ENCODE results near the gene LBX2. TPM values are rescaled to one million over a fixed set of nuclear protein-coding genes. Genes with fewer than 3 reads are reported as not detected.
A peak's percentile ranks its signal among the peaks of the same experiment; 100 is the strongest.

LBX2 gene
- polyA plus RNA-seq, 1 donor (not counting 4 experiments of a cell fraction or from before 2014, with no cell fraction given) = 0.09 TPM

DNA sequence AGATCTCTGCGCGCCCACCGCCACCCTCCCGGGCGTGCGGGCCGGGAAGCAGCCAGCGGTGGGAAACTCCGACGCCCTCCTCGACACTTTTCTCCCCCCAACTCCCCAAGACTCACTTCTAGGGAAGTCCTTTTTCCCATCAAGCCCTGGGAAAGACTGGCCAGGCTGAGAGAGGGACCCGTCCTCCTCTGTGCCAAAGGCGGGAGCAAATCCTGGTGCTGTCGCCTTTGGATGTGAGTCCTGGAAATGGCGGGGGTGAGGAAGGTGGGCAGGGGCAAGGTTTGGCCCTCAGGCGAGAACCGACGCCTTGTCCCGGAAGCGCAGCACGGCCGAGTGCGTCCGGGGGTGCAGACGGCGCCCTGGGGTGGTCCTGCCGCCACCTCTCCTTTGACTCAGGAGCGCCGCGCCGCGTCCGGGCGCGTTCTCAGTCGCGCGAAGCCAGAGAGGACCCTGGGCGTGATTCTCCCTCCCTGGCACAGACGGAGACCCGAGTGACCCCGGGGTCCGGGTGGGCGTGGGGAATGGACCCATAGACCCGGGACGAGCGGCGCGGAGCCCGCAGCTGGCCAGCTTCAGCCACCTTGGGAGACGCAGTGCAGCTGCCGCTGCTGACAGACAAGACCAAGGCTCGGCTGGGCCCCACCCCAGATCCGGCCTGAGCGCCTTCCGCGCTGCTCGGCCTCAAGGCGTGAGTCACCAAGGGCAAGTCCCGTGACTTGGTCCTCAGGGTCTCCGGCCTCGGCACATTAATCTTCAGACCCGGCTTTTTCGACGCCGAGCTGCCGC, 3.5 kb upstream of the LBX2 start:
- DNase-seq (ENCODE audit: low read depth, low spot score) = no peak
- TF ChIP-seq, protein P1, sequence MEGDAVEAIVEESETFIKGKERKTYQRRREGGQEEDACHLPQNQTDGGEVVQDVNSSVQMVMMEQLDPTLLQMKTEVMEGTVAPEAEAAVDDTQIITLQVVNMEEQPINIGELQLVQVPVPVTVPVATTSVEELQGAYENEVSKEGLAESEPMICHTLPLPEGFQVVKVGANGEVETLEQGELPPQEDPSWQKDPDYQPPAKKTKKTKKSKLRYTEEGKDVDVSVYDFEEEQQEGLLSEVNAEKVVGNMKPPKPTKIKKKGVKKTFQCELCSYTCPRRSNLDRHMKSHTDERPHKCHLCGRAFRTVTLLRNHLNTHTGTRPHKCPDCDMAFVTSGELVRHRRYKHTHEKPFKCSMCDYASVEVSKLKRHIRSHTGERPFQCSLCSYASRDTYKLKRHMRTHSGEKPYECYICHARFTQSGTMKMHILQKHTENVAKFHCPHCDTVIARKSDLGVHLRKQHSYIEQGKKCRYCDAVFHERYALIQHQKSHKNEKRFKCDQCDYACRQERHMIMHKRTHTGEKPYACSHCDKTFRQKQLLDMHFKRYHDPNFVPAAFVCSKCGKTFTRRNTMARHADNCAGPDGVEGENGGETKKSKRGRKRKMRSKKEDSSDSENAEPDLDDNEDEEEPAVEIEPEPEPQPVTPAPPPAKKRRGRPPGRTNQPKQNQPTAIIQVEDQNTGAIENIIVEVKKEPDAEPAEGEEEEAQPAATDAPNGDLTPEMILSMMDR (optimal IDR thresholded peaks at IDR 0.05 in 1 of 3, IDR thresholded peaks at IDR 0.05 in 1 of 3, conservative IDR thresholded peaks at IDR 0.05 in 1 of 3; ENCODE audit: extremely low read depth in 1 of 3, insufficient read depth in 2 of 3, low read length in 3 of 3) = peak in 2 of 3 experiments; percentile 30 to 46
- peak; percentile 31 for TF ChIP-seq EZH2 (IDR thresholded peaks at IDR 0.05; ENCODE audit: low read length)
- peak overlapping the region; percentile 84 for H2AFZ ChIP-seq (ENCODE audit: control insufficient read depth, low read length)

DNA sequence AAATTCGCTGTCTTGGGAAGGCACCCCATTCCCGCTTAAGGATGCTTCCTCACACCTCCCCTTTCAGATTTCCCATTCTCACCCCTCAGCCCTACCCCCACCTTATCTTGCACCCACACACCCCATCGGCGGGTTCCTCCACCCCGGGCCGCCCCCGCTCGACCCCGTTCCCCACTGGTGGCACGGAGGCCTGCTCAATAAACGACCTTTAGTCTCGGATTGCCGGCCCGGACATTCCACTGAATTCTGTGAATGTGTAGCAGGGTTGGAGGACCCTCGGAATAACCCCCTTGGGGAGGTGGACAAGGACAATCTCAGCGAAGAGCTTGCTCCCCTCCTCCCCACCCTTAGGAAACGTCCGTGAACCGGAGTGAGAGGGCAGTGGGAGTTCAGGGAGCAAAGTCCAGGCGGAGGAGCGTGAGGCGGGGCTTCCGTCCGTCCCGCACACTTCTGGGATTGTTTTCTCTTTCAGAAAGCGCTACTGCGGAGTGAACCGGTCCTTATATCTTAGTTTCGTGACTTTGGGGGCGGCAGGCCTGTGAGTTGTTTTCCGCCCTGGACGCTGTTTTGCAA, 2.8 kb upstream of the LBX2 start:
- dilution Hi-C loops (cut with MboI; ENCODE audit: extremely low pct_ligation_motif_present, low sequenced_read_pairs) = no loop called here
- peaks cover 44% of the 10 kb centered on the region for H3K4me1 ChIP-seq (ENCODE audit: control insufficient read depth, extremely low read depth, insufficient read depth, low read length)

More for the DNA sequence above, 3.5 kb upstream of the LBX2 start:
- no peak for FAIRE-seq
- H3K4me3 ChIP-seq (ENCODE audit: control insufficient read depth in 2 of 3, extremely low read depth in 1 of 3, insufficient read depth in 2 of 3, low read depth in 1 of 3, low read length in 3 of 3) = peak overlapping the region; percentile 47 to 70 (median 63)
- peak overlapping the region; percentile 94 for H3K4me2 ChIP-seq (ENCODE audit: control insufficient read depth, extremely low read depth, insufficient read depth, low read depth, low read length)
- peaks cover 9 to 10% of the 10 kb centered on the region in 2 experiments for H3K36me3 ChIP-seq (ENCODE audit: control insufficient read depth in 2 of 2, extremely low read depth in 1 of 2, insufficient read depth in 2 of 2, low read length in 2 of 2)
- H3K9ac ChIP-seq (ENCODE audit: control insufficient read depth, extremely low read depth, insufficient read depth, low read length) = peak overlapping the region; percentile 64
- peaks cover 40% of the 10 kb centered on the region for H3K4me1 ChIP-seq (ENCODE audit: control insufficient read depth, extremely low read depth, insufficient read depth, low read length)
- H3K9me1 ChIP-seq (ENCODE audit: control insufficient read depth, extremely low read depth, insufficient read depth, low read length) = no peaks in the 10 kb centered on the region
- H4K20me1 ChIP-seq (ENCODE audit: control insufficient read depth, extremely low read depth, insufficient read depth, low read length) = no peaks in the 10 kb centered on the region
- H3K79me2 ChIP-seq (ENCODE audit: control insufficient read depth, insufficient read depth, low read length) = peaks cover 16% of the 10 kb centered on the region
- dilution Hi-C loops (cut with MboI; ENCODE audit: extremely low pct_ligation_motif_present, low sequenced_read_pairs) = no loop called here
- H3K27ac ChIP-seq (ENCODE audit: control insufficient read depth, insufficient read depth, low read length) = peak overlapping the region; percentile 30
- H3K9me3 ChIP-seq (ENCODE audit: control insufficient read depth, low read depth, low read length) = no peaks in the 10 kb centered on the region
- peaks cover 36% of the 10 kb centered on the region for H3K27me3 ChIP-seq (ENCODE audit: control insufficient read depth, extremely low read depth, insufficient read depth, low read length)

More for the DNA sequence above, 2.8 kb upstream of the LBX2 start:
- Histone ChIP-seq H2AFZ (ENCODE audit: control insufficient read depth, low read length) (peak overlapping the region; percentile 84), H3K9me1 (ENCODE audit: control insufficient read depth, extremely low read depth, insufficient read depth, low read length) (no peaks in the 10 kb centered on the region), H3K4me2 (ENCODE audit: control insufficient read depth, extremely low read depth, insufficient read depth, low read depth, low read length) (peak overlapping the region; percentile 94), H3K27me3 (ENCODE audit: control insufficient read depth, extremely low read depth, insufficient read depth, low read length) (peaks cover 41% of the 10 kb centered on the region), H3K9ac (ENCODE audit: control insufficient read depth, extremely low read depth, insufficient read depth, low read length) (peak overlapping the region; percentile 64), H3K79me2 (ENCODE audit: control insufficient read depth, insufficient read depth, low read length) (peaks cover 16% of the 10 kb centered on the region), H3K9me3 (ENCODE audit: control insufficient read depth, low read depth, low read length) (no peaks in the 10 kb centered on the region), H4K20me1 (ENCODE audit: control insufficient read depth, extremely low read depth, insufficient read depth, low read length) (no peaks in the 10 kb centered on the region), H3K27ac (ENCODE audit: control insufficient read depth, insufficient read depth, low read length) (no peak overlapping the region), H3K36me3 (ENCODE audit: control insufficient read depth in 2 of 2, extremely low read depth in 1 of 2, insufficient read depth in 2 of 2, low read length in 2 of 2) (peaks cover 9 to 10% of the 10 kb centered on the region in 2 experiments), H3K4me3 (ENCODE audit: control insufficient read depth in 2 of 3, extremely low read depth in 1 of 3, insufficient read depth in 2 of 3, low read depth in 1 of 3, low read length in 3 of 3) (peak overlapping the region; percentile 47 to 70 (median 63))
- FAIRE-seq (no peak), DNase-seq (ENCODE audit: low read depth, low spot score) (no peak)
- TF ChIP-seq EZH2 (IDR thresholded peaks at IDR 0.05; ENCODE audit: low read length) = no peak
- TF ChIP-seq, protein P1 (optimal IDR thresholded peaks at IDR 0.05 in 1 of 3, IDR thresholded peaks at IDR 0.05 in 1 of 3, conservative IDR thresholded peaks at IDR 0.05 in 1 of 3; ENCODE audit: extremely low read depth in 1 of 3, insufficient read depth in 2 of 3, low read length in 3 of 3) = no peak

Data from keratinocyte (primary cell).